HG03354 (cell line): ENCODE measurements around the gene EGLN1.

Experiments
- ATAC-seq: cut with Tn5 transposase; IDR thresholded peaks from one replicate; pipeline ENCODE4 v1.9.1; 2021; ENCODE audit warnings: mild to moderate bottlenecking; ENCODE audit not compliant: unreplicated experiment, poor library complexity, severe bottlenecking

EGLN1 gene

GRCh38 chr1:231404318-231404717 is 17.8 kb downstream of the EGLN1 start:
- ATAC-seq: no peak

GRCh38 chr1:231401478-231401877 is 20.6 kb downstream of the EGLN1 start:
- ATAC-seq: no peak

- no peak for ATAC-seq
Measured at GRCh38 chr1:231397886-231398671, 24.0 kb downstream of the EGLN1 start.

GRCh38 chr1:231396643-231397042 is 25.4 kb downstream of the EGLN1 start:
- no peak for ATAC-seq

- no peak for ATAC-seq
Measured at GRCh38 chr1:231395998-231396390, 26.1 kb downstream of the EGLN1 start.

GRCh38 chr1:231395076-231395997 is 26.8 kb downstream of the EGLN1 start:
- ATAC-seq: no peak

GRCh38 chr1:231393668-231394067 is 28.4 kb downstream of the EGLN1 start:
- ATAC-seq: no peak

GRCh38 chr1:231392389-231393131 is 29.5 kb downstream of the EGLN1 start:
- no peak for ATAC-seq

GRCh38 chr1:231390071-231390470 is 32.0 kb downstream of the EGLN1 start:
- no peak for ATAC-seq

- ATAC-seq: no peak
Measured at GRCh38 chr1:231387770-231388669, 34.1 kb downstream of the EGLN1 start.

- no peak for ATAC-seq
Measured at GRCh38 chr1:231386466-231386865, 35.6 kb downstream of the EGLN1 start.

- no peak for ATAC-seq
Measured at GRCh38 chr1:231385416-231385748, 36.7 kb downstream of the EGLN1 start.

- no peak for ATAC-seq
Measured at GRCh38 chr1:231384696-231385415, 37.2 kb downstream of the EGLN1 start.

GRCh38 chr1:231383159-231383860 is 38.8 kb downstream of the EGLN1 start:
- no peak for ATAC-seq

- ATAC-seq: no peak
Measured at GRCh38 chr1:231382426-231382825, 39.7 kb downstream of the EGLN1 start.

GRCh38 chr1:231381729-231382128 is 40.4 kb downstream of the EGLN1 start:
- no peak for ATAC-seq

- peak; percentile 67 for ATAC-seq
Measured at GRCh38 chr1:231376875-231377549, 45.1 kb downstream of the EGLN1 start.

GRCh38 chr1:231376101-231376500 is 46.0 kb downstream of the EGLN1 start:
- ATAC-seq: no peak
